ENCODE measurements around the gene ABRAXAS1.

- TF ChIP-seq SP1 (IDR thresholded peaks at IDR 0.05) (no peak), HDGF (IDR thresholded peaks at IDR 0.05; ENCODE audit: borderline replicate concordance) (no peak), LEF1 (IDR thresholded peaks at IDR 0.05; ENCODE audit: borderline replicate concordance) (no peak), TARDBP (IDR thresholded peaks at IDR 0.05) (no peak), ELF4 (IDR thresholded peaks at IDR 0.05) (peak; percentile 89), FOXA1 (IDR thresholded peaks at IDR 0.05) (no peak), SUZ12 (IDR thresholded peaks at IDR 0.05) (no peak), FOXM1 (IDR thresholded peaks at IDR 0.05; ENCODE audit: borderline replicate concordance) (no peak), FOXK2 (IDR thresholded peaks at IDR 0.05) (no peak)
These were observed 29.4 kb downstream of the ABRAXAS1 start, which contains the start of the genes HELQ and MRPS18C for GRCh38 chr4:83455281-83456183.

All from HEK293T (cell line).